ENCODE results near the gene ATPAF1.

The ATPAF1 gene

DNA sequence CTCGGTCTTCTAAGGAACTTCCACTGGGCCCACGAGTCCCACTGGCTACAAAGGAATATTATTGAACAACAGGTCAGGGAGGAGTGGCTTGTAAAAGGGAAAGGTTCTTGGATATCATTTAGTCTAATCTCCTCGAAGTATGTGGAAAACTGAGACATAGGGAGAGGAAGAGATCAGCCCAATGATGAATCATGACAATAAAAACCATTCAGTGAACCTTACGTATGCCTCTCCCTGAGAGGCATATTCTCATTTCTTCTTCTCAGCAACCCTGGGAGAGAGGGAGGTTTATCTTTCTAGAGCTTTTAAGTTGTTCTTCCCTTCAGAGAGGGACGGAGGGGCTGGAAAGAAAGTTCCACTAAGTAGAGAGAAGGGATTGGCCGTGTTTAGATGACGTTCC is 46.2 kb downstream of the ATPAF1 start:
- H3K4me3 ChIP-seq (ENCODE audit: low read depth, low read length, poor library complexity, severe bottlenecking), result no peak overlapping the region
- TF ChIP-seq EZH2 (IDR thresholded peaks at IDR 0.05; ENCODE audit: borderline replicate concordance, low read length), result no peak
- TF ChIP-seq, protein P1, sequence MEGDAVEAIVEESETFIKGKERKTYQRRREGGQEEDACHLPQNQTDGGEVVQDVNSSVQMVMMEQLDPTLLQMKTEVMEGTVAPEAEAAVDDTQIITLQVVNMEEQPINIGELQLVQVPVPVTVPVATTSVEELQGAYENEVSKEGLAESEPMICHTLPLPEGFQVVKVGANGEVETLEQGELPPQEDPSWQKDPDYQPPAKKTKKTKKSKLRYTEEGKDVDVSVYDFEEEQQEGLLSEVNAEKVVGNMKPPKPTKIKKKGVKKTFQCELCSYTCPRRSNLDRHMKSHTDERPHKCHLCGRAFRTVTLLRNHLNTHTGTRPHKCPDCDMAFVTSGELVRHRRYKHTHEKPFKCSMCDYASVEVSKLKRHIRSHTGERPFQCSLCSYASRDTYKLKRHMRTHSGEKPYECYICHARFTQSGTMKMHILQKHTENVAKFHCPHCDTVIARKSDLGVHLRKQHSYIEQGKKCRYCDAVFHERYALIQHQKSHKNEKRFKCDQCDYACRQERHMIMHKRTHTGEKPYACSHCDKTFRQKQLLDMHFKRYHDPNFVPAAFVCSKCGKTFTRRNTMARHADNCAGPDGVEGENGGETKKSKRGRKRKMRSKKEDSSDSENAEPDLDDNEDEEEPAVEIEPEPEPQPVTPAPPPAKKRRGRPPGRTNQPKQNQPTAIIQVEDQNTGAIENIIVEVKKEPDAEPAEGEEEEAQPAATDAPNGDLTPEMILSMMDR (IDR thresholded peaks at IDR 0.05; ENCODE audit: low read length), result no peak

DNA sequence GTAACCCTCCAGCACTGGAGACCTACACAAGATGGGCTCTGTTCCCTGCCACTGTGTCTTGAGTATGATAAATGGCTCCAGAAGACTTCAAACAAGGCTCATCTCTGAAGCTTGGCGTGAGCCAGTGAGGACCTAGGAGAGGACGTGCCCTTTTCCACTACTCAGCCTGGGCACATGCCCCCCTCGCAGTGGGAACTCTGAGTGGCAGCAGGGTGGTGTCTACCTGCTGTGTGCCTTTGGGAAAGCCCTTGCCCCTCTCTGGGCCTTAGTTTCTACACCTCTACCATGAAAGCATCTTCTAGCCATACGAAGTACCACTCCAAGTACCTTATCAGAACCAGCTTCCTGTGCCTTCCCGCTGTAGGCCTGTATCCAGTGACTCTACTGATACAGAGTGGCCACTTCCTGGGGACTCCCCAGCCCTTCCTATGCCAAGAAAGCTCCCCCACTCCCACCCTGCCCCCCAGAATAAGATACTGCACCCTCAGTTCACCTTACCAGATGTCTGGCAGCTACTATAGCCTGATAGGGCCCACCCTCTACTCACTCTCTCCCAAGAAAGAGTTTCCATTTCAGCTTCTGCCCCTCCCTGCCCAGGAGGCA is 48.4 kb downstream of the ATPAF1 start:
- Histone ChIP-seq H3K79me2 (ENCODE audit: insufficient read depth, low read length) (no peaks in the 10 kb centered on the region), H3K27me3 (ENCODE audit: insufficient read depth, low read length) (no peaks in the 10 kb centered on the region), H3K27ac (ENCODE audit: low read depth, low read length, poor library complexity, severe bottlenecking) (no peak overlapping the region), H3K9me2 (ENCODE audit: low read depth, low read length) (no peaks in the 10 kb centered on the region), H3K4me3 (ENCODE audit: low read depth, low read length, poor library complexity, severe bottlenecking) (no peak overlapping the region), H3K36me3 (ENCODE audit: insufficient read depth, low read length) (no peaks in the 10 kb centered on the region), H3K9me3 (ENCODE audit: low read length) (no peaks in the 10 kb centered on the region), H3K4me2 (ENCODE audit: low read length) (no peak overlapping the region), H2AFZ (ENCODE audit: low read length) (no peak overlapping the region), H3K9ac (ENCODE audit: low read length) (no peak overlapping the region), H3K4me1 (ENCODE audit: insufficient read depth, low read length, severe bottlenecking) (peaks cover 6% of the 10 kb centered on the region), H3F3A (ENCODE audit: insufficient read depth, low read length) (no peaks in the 10 kb centered on the region), H4K20me1 (ENCODE audit: insufficient read depth, low read length) (no peaks in the 10 kb centered on the region)
- no peak for TF ChIP-seq EZH2 (IDR thresholded peaks at IDR 0.05; ENCODE audit: borderline replicate concordance, low read length)
- TF ChIP-seq, protein P1 (IDR thresholded peaks at IDR 0.05; ENCODE audit: low read length), result no peak

More for the DNA sequence above, 46.2 kb downstream of the ATPAF1 start:
- no peaks in the 10 kb centered on the region for H3K36me3 ChIP-seq (ENCODE audit: insufficient read depth, low read length)
- H3K4me2 ChIP-seq (ENCODE audit: low read length), result no peak overlapping the region
- no peaks in the 10 kb centered on the region for H3K79me2 ChIP-seq (ENCODE audit: insufficient read depth, low read length)
- no peaks in the 10 kb centered on the region for H3K27me3 ChIP-seq (ENCODE audit: insufficient read depth, low read length)
- H3K9me2 ChIP-seq (ENCODE audit: low read depth, low read length), result no peaks in the 10 kb centered on the region
- no peaks in the 10 kb centered on the region for H3K9me3 ChIP-seq (ENCODE audit: low read length)
- H3K9ac ChIP-seq (ENCODE audit: low read length), result no peak overlapping the region
- H3K27ac ChIP-seq (ENCODE audit: low read depth, low read length, poor library complexity, severe bottlenecking), result no peak overlapping the region
- no peak overlapping the region for H2AFZ ChIP-seq (ENCODE audit: low read length)
- no peaks in the 10 kb centered on the region for H3F3A ChIP-seq (ENCODE audit: insufficient read depth, low read length)
- no peaks in the 10 kb centered on the region for H3K4me1 ChIP-seq (ENCODE audit: insufficient read depth, low read length, severe bottlenecking)
- no peaks in the 10 kb centered on the region for H4K20me1 ChIP-seq (ENCODE audit: insufficient read depth, low read length)

DNA sequence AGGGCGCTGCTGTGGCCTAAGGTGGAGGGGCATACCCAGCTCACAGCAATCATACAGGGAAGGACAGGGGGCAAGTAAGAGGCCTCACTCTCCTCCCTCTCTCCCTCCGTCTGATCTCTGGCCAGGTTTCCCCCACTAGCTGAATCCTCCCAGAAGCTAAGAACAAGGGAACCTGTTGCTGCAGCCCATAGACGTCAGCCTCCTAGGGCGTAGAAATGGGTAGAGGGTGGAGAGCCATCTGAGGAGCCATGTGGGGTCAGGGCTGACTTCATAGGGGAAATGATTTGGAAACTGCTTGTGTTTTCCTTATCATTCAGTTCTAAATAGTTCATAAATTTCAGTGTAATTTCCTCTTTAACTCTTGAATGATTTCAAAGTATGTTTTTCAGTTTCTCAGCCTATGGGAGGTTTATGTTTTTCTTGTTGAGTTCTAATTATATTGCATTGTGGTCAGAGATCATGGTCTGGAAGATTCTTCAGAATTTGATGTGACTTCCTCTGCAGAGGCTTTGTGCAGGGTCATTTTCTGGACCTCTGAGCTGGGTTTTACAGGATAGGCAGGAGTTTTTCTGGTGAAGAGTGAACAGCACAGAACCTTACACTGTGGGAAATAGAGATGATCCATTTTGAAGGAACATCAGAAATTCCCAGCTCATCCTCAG is 49.3 kb downstream of the ATPAF1 start:
- Histone ChIP-seq H2AFZ (ENCODE audit: low read length) (no peak overlapping the region), H3K27me3 (ENCODE audit: insufficient read depth, low read length) (no peaks in the 10 kb centered on the region), H3K9me3 (ENCODE audit: low read length) (no peaks in the 10 kb centered on the region), H3K27ac (ENCODE audit: low read depth, low read length, poor library complexity, severe bottlenecking) (no peak overlapping the region), H3K9me2 (ENCODE audit: low read depth, low read length) (no peaks in the 10 kb centered on the region), H3K9ac (ENCODE audit: low read length) (no peak overlapping the region), H3K36me3 (ENCODE audit: insufficient read depth, low read length) (no peaks in the 10 kb centered on the region), H3F3A (ENCODE audit: insufficient read depth, low read length) (no peaks in the 10 kb centered on the region), H3K4me2 (ENCODE audit: low read length) (no peak overlapping the region), H4K20me1 (ENCODE audit: insufficient read depth, low read length) (no peaks in the 10 kb centered on the region), H3K4me1 (ENCODE audit: insufficient read depth, low read length, severe bottlenecking) (peaks cover 6% of the 10 kb centered on the region), H3K4me3 (ENCODE audit: low read depth, low read length, poor library complexity, severe bottlenecking) (no peak overlapping the region), H3K79me2 (ENCODE audit: insufficient read depth, low read length) (no peaks in the 10 kb centered on the region)
- TF ChIP-seq, protein P1 (IDR thresholded peaks at IDR 0.05; ENCODE audit: low read length), result no peak
- TF ChIP-seq EZH2 (IDR thresholded peaks at IDR 0.05; ENCODE audit: borderline replicate concordance, low read length), result no peak
